GM10248 (cell line): ENCODE data around the gene PKD1.

ENCODE experiments used
- CTCF ChIA-PET: fragments of 300-600 bp; sonication (Branson Sonifier 250); formaldehyde crosslinking; extraction: SDS; loops from one replicate; lab custom pipeline; 2021; ENCODE audit warnings: antibody characterized with exemption; lab: Yijun Ruan, JAX
- POLR2A ChIA-PET: fragments of 350-650 bp; sonication (Branson Sonifier 250); formaldehyde crosslinking; extraction: SDS; loops from one replicate; lab custom pipeline; 2020; ENCODE audit warnings: antibody characterized with exemption; lab: Yijun Ruan, JAX
- DNase-seq: peaks from one replicate; pipeline ENCODE4 v3.0.0; 2012; ENCODE audit errors: extremely low spot score
- CTCF ChIP-seq: IDR thresholded peaks from 2 replicates; pipeline ENCODE4 v1.5.1; 2012; ENCODE audit warnings: mild to moderate bottlenecking, low read depth; ENCODE audit errors: extremely low read depth, missing control alignments, control extremely low read depth

The PKD1 gene

GRCh38 chr16:2176047-2176446 is 40.3 kb upstream of the PKD1 start:
- DNase-seq, result no peak
- ChIA-PET CTCF (no interaction called here), POLR2A (no interaction called here)
- TF ChIP-seq CTCF, result no peak

GRCh38 chr16:2175454-2175853 is 39.8 kb upstream of the PKD1 start:
- ChIA-PET POLR2A (interaction anchor here (1.0 kb wide), 1 partner anchor 20 kb away, joined by 3 read pairs; the partner anchor contains the start of gene TRAF7), CTCF (no interaction called here)
- DNase-seq, result no peak
- no peak for TF ChIP-seq CTCF

- ChIA-PET POLR2A (interaction anchor here (1.0 to 3.1 kb wide), 2 partner anchors 19 kb away, joined by 3 to 12 read pairs; partner anchors contain the start of gene TRAF7), CTCF (no interaction called here)
- DNase-seq, result no peak
- no peak for TF ChIP-seq CTCF
Observed at GRCh38 chr16:2174396-2175131, 38.9 kb upstream of the PKD1 start.

GRCh38 chr16:2173916-2174315 is 38.2 kb upstream of the PKD1 start:
- POLR2A ChIA-PET, result interaction anchor here (3.1 kb wide), 1 partner anchor 18 kb away, joined by 12 read pairs; the partner anchor contains the start of gene TRAF7
- CTCF ChIA-PET, result no interaction called here
- no peak for DNase-seq
- no peak for TF ChIP-seq CTCF

- TF ChIP-seq CTCF, result no peak
- CTCF ChIA-PET, result no interaction called here
- POLR2A ChIA-PET, result interaction anchor here (3.1 kb wide), 1 partner anchor 18 kb away, joined by 12 read pairs; the partner anchor contains the start of gene TRAF7
- DNase-seq, result no peak
Observed at GRCh38 chr16:2173366-2173765, 37.7 kb upstream of the PKD1 start.

- no peak for DNase-seq
- ChIA-PET POLR2A (interaction anchor here (0.6 to 3.1 kb wide), 3 partner anchors 17 to 347 kb away, joined by 3 to 12 read pairs (median 3); partner anchors contain the start of genes AMDHD2 and TRAF7), CTCF (no interaction called here)
- no peak for TF ChIP-seq CTCF
Observed at GRCh38 chr16:2172688-2173335, 37.1 kb upstream of the PKD1 start.
